Retinal pigment epithelial cell (primary cell): ENCODE measurements around the gene SLC24A1.

Source experiments
- DNase-seq: peaks from one replicate; pipeline ENCODE4 v3.0.0-alpha.2; 2010; ENCODE audit warnings: low read depth
- H3K4me3 ChIP-seq: 2 replicates; pipeline ENCODE4 v1.5.1; 2011; ENCODE audit warnings: mild to moderate bottlenecking, low read length, control low read depth, moderate library complexity
- TF ChIP-seq, protein P1 (sequence below): conservative IDR thresholded peaks from 2 replicates; pipeline ENCODE4 v1.5.1; 2011; ENCODE audit warnings: low read depth, low read length, control low read depth, inconsistent platforms

The SLC24A1 gene

DNA sequence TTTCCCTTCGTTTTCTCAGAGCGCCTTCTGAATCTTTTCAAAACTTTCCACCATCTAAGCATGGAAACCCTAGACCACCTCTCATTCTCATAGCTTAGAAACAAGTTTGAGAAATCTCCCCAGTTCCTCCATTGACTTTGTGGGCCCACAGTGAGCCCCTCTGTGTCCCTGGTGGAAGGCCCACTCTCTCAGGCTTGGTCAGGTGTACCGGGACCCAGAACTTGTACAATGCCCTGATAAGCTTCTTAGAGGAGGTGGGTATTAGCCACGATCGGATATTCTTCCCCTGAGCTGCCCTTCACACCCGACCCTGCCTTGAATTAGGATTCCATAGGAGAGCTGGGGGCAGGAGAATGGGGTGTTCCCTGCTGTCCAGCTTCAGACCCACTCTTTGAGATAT, at the start of gene SLC24A1:
Gene SLC24A1, plus strand, starts transcription at position 301 of the 400 bp plus-strand sequence. CDS start 2,143 bp downstream, outside the sequence.
- H3K4me3 ChIP-seq, result no peak within 1 kb of the TSS
- TF ChIP-seq, protein P1, sequence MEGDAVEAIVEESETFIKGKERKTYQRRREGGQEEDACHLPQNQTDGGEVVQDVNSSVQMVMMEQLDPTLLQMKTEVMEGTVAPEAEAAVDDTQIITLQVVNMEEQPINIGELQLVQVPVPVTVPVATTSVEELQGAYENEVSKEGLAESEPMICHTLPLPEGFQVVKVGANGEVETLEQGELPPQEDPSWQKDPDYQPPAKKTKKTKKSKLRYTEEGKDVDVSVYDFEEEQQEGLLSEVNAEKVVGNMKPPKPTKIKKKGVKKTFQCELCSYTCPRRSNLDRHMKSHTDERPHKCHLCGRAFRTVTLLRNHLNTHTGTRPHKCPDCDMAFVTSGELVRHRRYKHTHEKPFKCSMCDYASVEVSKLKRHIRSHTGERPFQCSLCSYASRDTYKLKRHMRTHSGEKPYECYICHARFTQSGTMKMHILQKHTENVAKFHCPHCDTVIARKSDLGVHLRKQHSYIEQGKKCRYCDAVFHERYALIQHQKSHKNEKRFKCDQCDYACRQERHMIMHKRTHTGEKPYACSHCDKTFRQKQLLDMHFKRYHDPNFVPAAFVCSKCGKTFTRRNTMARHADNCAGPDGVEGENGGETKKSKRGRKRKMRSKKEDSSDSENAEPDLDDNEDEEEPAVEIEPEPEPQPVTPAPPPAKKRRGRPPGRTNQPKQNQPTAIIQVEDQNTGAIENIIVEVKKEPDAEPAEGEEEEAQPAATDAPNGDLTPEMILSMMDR, result no peak
- DNase-seq, result no peak

DNA sequence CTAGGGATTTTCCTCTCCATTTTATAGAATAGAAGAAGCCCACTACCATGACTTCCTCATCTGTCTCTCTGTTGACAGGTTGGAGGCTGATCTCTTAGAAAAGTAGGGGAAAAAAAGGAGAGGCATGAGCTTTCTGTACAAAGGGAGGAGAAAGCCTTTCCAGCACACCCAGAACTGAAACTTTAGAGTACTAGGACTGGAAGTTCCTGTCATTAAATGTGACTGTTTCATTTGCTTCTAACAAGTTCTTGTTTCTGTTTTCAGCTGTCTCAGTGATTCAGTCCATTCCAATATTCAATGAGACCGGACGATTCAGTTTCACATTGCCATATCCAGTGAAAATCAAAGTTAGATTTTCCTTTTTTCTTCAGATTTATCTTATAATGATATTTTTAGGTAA, 49.8 kb upstream of the SLC24A1 start:
- no peak for DNase-seq
- TF ChIP-seq, protein P1, result no peak
- H3K4me3 ChIP-seq, result no peak overlapping the region

DNA sequence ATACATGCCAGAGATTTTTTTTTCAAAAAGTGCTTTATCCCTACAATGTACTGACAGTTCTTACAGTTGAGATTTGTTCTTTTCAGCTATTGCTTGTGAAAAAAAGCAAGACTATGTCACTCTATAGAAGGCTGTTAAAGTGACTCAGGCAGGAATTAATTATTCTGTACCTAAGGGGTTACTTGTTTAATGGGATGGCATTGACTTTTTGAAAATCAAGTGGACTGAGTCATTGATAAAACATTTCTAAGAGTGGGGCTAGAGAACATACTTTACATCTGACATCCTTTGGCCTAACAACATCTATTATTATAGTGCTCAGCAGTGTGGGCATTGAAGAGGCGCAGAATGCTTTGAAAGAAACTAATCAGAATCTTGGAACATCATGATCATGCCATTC, 45.1 kb upstream of the SLC24A1 start:
- no peak overlapping the region for H3K4me3 ChIP-seq
- peak; percentile 48 for DNase-seq
- TF ChIP-seq, protein P1, result no peak

DNA sequence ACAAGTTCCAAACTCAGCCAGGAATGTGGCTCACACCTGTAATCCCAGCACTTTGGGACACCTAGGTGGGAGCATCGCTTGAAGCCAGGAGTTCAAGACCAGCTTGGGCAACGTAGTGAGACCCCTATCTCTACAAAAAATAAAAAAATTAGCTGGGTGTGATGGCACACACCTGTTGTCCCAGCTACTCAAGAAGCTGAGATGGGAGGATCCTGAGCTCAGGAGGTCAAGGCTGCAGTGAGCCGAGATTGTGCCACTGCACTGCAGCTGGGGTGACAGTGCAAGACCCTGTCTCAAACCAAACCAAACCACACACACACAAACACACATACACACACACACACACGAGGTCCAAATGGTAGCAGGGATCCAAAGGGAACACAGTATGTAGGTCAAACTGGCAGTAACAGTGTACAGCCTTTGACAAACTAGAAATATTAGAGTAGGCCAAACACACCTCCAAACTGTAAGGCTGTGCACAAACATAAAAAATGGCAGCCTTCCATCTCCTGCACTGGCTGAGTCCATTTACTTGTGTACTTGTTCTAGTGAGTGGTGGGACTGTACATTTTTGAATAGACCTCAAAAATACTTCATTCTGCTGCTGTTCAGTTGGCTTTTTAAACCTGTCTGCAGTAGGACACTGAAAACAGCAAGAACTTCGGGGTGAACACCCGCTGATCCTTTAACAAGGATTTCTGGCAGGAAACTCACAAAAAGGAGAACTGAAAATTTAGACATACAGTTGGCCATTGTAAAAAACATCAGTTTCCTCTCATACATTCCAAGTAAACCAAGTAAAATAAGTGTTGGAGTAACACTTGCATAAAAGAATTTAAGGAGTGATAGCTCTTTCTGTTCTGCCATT, 44.4 kb upstream of the SLC24A1 start:
- TF ChIP-seq, protein P1, result no peak
- no peak overlapping the region for H3K4me3 ChIP-seq
- DNase-seq, result no peak

DNA sequence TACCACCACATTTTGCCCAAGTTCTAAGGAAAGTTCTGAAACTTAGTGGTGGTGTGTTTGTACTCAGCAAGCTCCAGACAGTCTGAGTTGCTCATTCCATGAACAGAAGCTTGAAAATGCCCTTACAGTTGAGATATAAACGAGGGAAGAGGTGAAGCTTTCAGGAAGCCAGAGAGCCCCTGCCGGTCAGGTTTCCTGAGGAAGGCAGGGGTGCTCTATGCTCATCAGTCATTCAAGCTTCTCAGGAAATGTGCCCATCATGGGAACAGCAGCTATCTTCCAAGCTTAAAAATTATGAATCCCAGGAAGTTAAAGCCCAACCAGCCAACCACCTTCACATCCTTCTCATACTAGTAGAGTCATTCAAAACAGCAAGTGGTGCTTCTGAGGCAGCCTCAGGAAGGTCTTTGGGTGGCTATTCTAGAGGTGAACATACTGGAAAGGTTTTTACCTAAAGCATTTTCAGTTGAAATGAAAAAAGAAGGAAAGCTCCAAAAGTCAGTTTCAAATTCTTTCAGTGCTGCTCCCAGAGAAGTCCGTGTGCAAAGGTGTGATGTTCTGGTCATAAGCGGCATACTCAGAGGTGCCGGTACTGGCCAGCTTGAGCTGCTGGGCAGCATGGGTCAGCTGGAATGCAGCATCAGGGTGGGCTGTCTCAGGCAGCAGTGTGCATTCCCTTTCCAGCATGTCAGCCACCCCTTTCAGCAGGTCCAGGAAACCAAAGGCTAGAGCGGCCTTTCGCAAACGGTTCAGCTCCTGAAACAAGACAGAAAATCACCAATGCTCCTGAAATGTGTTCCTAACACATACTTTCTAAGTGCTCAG, 42.6 kb upstream of the SLC24A1 start:
- TF ChIP-seq, protein P1, result no peak

DNA sequence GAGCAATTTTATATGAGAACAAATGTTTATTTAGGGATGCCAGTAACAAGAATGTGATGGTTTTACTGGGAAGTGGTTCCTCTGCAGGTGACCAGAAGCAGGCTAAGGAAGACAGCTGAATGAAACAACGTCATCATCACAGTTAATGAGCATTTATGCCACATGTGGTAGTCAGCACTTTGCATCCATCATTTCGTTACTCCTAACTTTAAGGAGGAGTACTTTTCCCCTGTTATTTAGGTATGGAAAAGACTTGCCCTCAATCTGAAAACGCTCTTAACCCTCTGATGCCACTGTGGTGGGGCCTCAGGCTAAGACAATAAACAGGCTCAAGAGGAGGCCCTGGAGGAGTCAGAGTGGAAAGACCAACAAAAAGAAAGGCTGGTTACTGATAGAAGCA, 42.0 kb upstream of the SLC24A1 start:
- H3K4me3 ChIP-seq, result no peak overlapping the region
- no peak for DNase-seq
- TF ChIP-seq, protein P1, result no peak

More for the DNA sequence above, 42.6 kb upstream of the SLC24A1 start:
- DNase-seq, result no peak
- no peak overlapping the region for H3K4me3 ChIP-seq
